Fibroblast of the conjunctiva (primary cell): ENCODE measurements around the gene RIN3.

Experiments
- DNase-seq: peaks from one replicate; pipeline ENCODE4 v3.0.0-alpha.2; 2010; ENCODE audit warnings: low read depth

RIN3 gene

GRCh38 chr14:92575061-92575747 lies 61.6 kb downstream of the RIN3 start:
- no peak for DNase-seq

- DNase-seq = no peak
Observed at GRCh38 chr14:92575748-92576303, 62.2 kb downstream of the RIN3 start.

GRCh38 chr14:92577321-92577742 lies 63.8 kb downstream of the RIN3 start:
- no peak for DNase-seq

- DNase-seq = no peak
Observed at GRCh38 chr14:92578511-92578910, 64.9 kb downstream of the RIN3 start.

- no peak for DNase-seq
Observed at GRCh38 chr14:92579244-92579936, 65.8 kb downstream of the RIN3 start.

GRCh38 chr14:92581206-92581605 lies 67.6 kb downstream of the RIN3 start:
- DNase-seq = no peak

- DNase-seq = no peak
Observed at GRCh38 chr14:92581966-92582566, 68.5 kb downstream of the RIN3 start.

GRCh38 chr14:92582706-92583452 lies 69.3 kb downstream of the RIN3 start:
- no peak for DNase-seq

- no peak for DNase-seq
Observed at GRCh38 chr14:92584220-92584619, 70.6 kb downstream of the RIN3 start.

- no peak for DNase-seq
Observed at GRCh38 chr14:92584816-92585215, 71.2 kb downstream of the RIN3 start.

- peak; percentile 28 for DNase-seq
Observed at GRCh38 chr14:92585981-92586937, 72.7 kb downstream of the RIN3 start.

GRCh38 chr14:92586963-92587699 lies 73.5 kb downstream of the RIN3 start:
- DNase-seq = no peak

- DNase-seq = no peak
Observed at GRCh38 chr14:92587700-92588085, 74.1 kb downstream of the RIN3 start.

- no peak for DNase-seq
Observed at GRCh38 chr14:92589213-92589852, 75.8 kb downstream of the RIN3 start.

- no peak for DNase-seq
Observed at GRCh38 chr14:92590176-92590575, 76.6 kb downstream of the RIN3 start.

- DNase-seq = no peak
Observed at GRCh38 chr14:92590941-92591340, 77.4 kb downstream of the RIN3 start.

GRCh38 chr14:92591346-92591745 lies 77.8 kb downstream of the RIN3 start:
- no peak for DNase-seq

GRCh38 chr14:92595267-92595666 lies 81.7 kb downstream of the RIN3 start:
- DNase-seq = no peak

- DNase-seq = no peak
Observed at GRCh38 chr14:92596331-92596907, 82.8 kb downstream of the RIN3 start.
